HEK293 (cell line): Measurements from ENCODE around the gene TOR4A.

Experiments used
- CTCF ChIA-PET: fragments of 350-600 bp; formaldehyde crosslinking; extraction: SDS; loops from one replicate; lab custom pipeline; 2021; ENCODE audit warnings: antibody characterized with exemption; lab: Yijun Ruan, JAX
- POLR2A ChIA-PET: fragments of 300-600 bp; formaldehyde crosslinking; extraction: SDS; loops from one replicate; lab custom pipeline; 2020; ENCODE audit warnings: antibody characterized with exemption, inconsistent platforms; lab: Yijun Ruan, JAX
- H3K27ac ChIP-seq: fragments of 200-500 bp; sonication (Bioruptor generic); 2 replicates; pipeline ENCODE4 v1.5.1; 2014; ENCODE audit warnings: low read depth, low read length, control low read depth, inconsistent platforms; ENCODE audit errors: extremely low read depth
- H3K36me3 ChIP-seq, 2 experiments: fragments of 200-500 bp in 1 of 2; sonication (Bioruptor generic) in 1 of 2; 1 replicate in 1 of 2; 2 replicates in 1 of 2; pipeline ENCODE4 v1.5.1; 2014 to 2017; ENCODE audit warnings: inconsistent platforms in 2 of 2, low read length in 2 of 2; ENCODE audit not compliant: control insufficient read depth in 2 of 2, insufficient read depth in 1 of 2
- H3K4me1 ChIP-seq: fragments of 200-500 bp; sonication (Bioruptor generic); 2 replicates; pipeline ENCODE4 v1.5.1; 2014; ENCODE audit warnings: mild to moderate bottlenecking, low read length, inconsistent platforms; ENCODE audit not compliant: control insufficient read depth, insufficient read depth
- H3K4me3 ChIP-seq: 2 replicates; pipeline ENCODE4 v1.5.1; 2011; ENCODE audit warnings: low read depth, mild to moderate bottlenecking, control low read depth, low read length, moderate library complexity
- H3K9me3 ChIP-seq: fragments of 200-500 bp; sonication (Bioruptor generic); 2 replicates; pipeline ENCODE4 v1.5.1; 2014; ENCODE audit warnings: low read depth, low read length, inconsistent platforms; ENCODE audit not compliant: control insufficient read depth, insufficient read depth
- HOXD13 ChIP-seq: sonication (generic); formaldehyde crosslinking; IDR thresholded peaks from 2 replicates; pipeline ENCODE4 v1.8.0; 2022; ENCODE audit warnings: missing genetic modification reagents, borderline replicate concordance
- KLF16 ChIP-seq: fragments of 450-650 bp; formaldehyde crosslinking; IDR thresholded peaks from 2 replicates; pipeline ENCODE4 v1.5.1; 2017; ENCODE audit warnings: missing biosample characterization, missing genetic modification characterization
- KLF8 ChIP-seq: fragments of 450-650 bp; formaldehyde crosslinking; IDR thresholded peaks from 2 replicates; pipeline ENCODE4 v1.5.1; 2016; ENCODE audit warnings: missing biosample characterization, missing genetic modification characterization
- PRDM6 ChIP-seq: fragments of 450-650 bp; formaldehyde crosslinking; IDR thresholded peaks from 2 replicates; pipeline ENCODE4 v1.5.1; 2017; ENCODE audit warnings: missing biosample characterization, missing genetic modification characterization
- SALL2 ChIP-seq: fragments of 450-650 bp; formaldehyde crosslinking; IDR thresholded peaks from 2 replicates; pipeline ENCODE4 v1.5.0; 2017; ENCODE audit warnings: missing biosample characterization, mild to moderate bottlenecking, missing genetic modification characterization, borderline replicate concordance
- ZBTB21 ChIP-seq: fragments of 450-650 bp; formaldehyde crosslinking; IDR thresholded peaks from 2 replicates; pipeline ENCODE4 v1.5.1; 2017; ENCODE audit warnings: missing biosample characterization, missing genetic modification characterization
- ZFHX2 ChIP-seq: fragments of 450-650 bp; formaldehyde crosslinking; conservative IDR thresholded peaks from 2 replicates; pipeline ENCODE4 v1.5.1; 2016; ENCODE audit warnings: missing biosample characterization, missing genetic modification characterization
- ZNF140 ChIP-seq: fragments of 450-650 bp; formaldehyde crosslinking; IDR thresholded peaks from 2 replicates; pipeline ENCODE4 v1.5.1; 2016; ENCODE audit warnings: missing biosample characterization, missing genetic modification characterization
- ZNF16 ChIP-seq: fragments of 450-650 bp; formaldehyde crosslinking; IDR thresholded peaks from 2 replicates; pipeline ENCODE4 v1.5.1; 2016; ENCODE audit warnings: low read depth, missing biosample characterization, missing genetic modification characterization
- ZNF2 ChIP-seq: fragments of 450-650 bp; formaldehyde crosslinking; IDR thresholded peaks from 2 replicates; pipeline ENCODE4 v1.5.1; 2016; ENCODE audit warnings: missing biosample characterization, missing genetic modification characterization
- ZNF324 ChIP-seq: fragments of 450-650 bp; formaldehyde crosslinking; IDR thresholded peaks from 2 replicates; pipeline ENCODE4 v1.5.1; 2016; ENCODE audit warnings: missing biosample characterization, missing genetic modification characterization
- ZNF354C ChIP-seq: fragments of 450-650 bp; formaldehyde crosslinking; IDR thresholded peaks from 2 replicates; pipeline ENCODE4 v1.5.1; 2016; ENCODE audit warnings: missing biosample characterization, missing genetic modification characterization, low read depth, borderline replicate concordance
- ZNF362 ChIP-seq: fragments of 450-650 bp; formaldehyde crosslinking; IDR thresholded peaks from 2 replicates; pipeline ENCODE4 v1.5.1; 2016; ENCODE audit warnings: missing biosample characterization, missing genetic modification characterization
- ZNF398 ChIP-seq: fragments of 450-650 bp; formaldehyde crosslinking; IDR thresholded peaks from 2 replicates; pipeline ENCODE4 v1.5.1; 2017; ENCODE audit warnings: missing biosample characterization, missing genetic modification characterization
- ZNF433 ChIP-seq: fragments of 450-650 bp; formaldehyde crosslinking; IDR thresholded peaks from 2 replicates; pipeline ENCODE4 v1.5.1; 2016; ENCODE audit warnings: missing biosample characterization, missing genetic modification characterization, low read depth
- ZNF518A ChIP-seq: fragments of 450-650 bp; formaldehyde crosslinking; conservative IDR thresholded peaks from 2 replicates; pipeline ENCODE4 v1.5.1; 2016; ENCODE audit warnings: low read depth, missing biosample characterization, missing genetic modification characterization
- ZNF521 ChIP-seq: fragments of 450-650 bp; formaldehyde crosslinking; IDR thresholded peaks from 2 replicates; pipeline ENCODE4 v1.5.1; 2017; ENCODE audit warnings: missing biosample characterization, mild to moderate bottlenecking, missing genetic modification characterization
- ZNF555 ChIP-seq: fragments of 450-650 bp; formaldehyde crosslinking; conservative IDR thresholded peaks from 2 replicates; pipeline ENCODE4 v1.5.1; 2017; ENCODE audit warnings: missing biosample characterization, mild to moderate bottlenecking, missing genetic modification characterization, inconsistent platforms
- ZNF585B ChIP-seq: fragments of 450-650 bp; formaldehyde crosslinking; IDR thresholded peaks from 2 replicates; pipeline ENCODE4 v1.5.1; 2016; ENCODE audit warnings: missing biosample characterization, missing genetic modification characterization
- ZNF843 ChIP-seq: fragments of 450-650 bp; formaldehyde crosslinking; IDR thresholded peaks from 2 replicates; pipeline ENCODE4 v1.5.1; 2016; ENCODE audit warnings: missing biosample characterization, missing genetic modification characterization
- TF ChIP-seq, protein P1 (sequence below): fragments of 450-650 bp; formaldehyde crosslinking; IDR thresholded peaks from 2 replicates; pipeline ENCODE4 v1.5.1; 2016; ENCODE audit warnings: missing biosample characterization, missing genetic modification characterization

The TOR4A gene

DNA sequence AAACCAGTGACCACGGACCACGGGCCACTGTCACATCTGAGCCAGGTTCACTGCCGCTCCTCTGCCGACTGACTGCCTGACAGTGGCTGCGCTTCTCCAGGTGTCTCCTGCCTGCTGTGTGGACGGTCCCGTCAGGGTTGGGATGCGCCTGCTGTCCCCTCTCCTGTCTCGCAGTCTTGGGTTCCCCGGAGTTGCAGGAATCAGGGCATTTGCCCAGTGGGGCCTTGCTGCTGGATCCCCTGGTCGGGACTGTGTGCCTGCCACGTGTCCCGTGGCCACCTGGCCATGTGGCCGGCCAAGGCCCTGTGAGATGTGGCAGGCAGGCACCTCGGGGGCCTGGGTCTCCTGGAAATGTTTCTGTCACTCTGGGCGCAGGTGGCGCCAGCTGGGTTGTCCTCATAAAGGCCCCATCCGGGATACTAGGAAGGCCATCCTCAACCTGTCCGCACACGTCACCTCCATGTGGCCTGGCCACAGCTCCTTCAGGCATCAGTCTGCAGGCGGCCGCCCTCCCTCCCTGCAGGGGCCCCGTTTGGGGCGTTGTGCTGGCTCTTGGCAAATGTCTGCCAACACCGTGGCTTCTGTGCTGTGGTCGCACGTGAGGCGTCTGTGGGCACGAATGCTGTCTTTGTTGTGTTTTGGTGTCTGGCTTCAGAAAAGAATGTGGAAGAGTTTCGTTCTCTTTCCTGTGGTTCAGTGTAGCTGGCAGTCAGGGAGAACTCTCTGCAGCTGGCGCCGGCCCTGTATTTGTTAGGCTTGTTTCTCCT is 6.4 kb upstream of the TOR4A start (continued):
- TF ChIP-seq ZNF518A: no peak
- no peak for TF ChIP-seq ZFHX2 (tag by site-specific recombination)
- no peak for TF ChIP-seq ZNF354C (tag by site-specific recombination)

DNA sequence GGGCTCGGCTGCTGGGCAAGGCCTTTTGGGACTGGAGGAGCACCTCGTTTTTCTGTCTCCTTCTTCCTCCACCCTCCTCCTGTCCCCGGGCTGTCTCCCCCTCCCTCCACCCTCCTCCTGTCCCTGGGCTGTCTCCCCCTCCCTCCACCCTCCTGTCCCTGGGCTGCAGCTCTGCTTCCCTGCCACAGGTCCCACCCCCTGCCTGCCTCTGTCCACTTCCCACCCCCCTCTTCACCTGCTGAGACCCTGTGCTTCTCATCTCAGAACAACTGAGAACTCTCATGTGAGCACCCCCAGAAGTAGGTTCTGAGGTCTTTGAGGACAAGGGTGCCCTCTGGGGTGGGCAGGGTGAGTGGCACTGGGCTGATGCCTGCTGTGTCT is 5.8 kb upstream of the TOR4A start:
- peaks cover 0 to 51% of the 10 kb centered on the region in 2 experiments; a peak in 2 of 3 replicates for H3K36me3 ChIP-seq
- H3K4me1 ChIP-seq: 0 out of 2 replicates have a peak, but pooled peaks cover 2% of the 10 kb centered on the region
- CTCF ChIA-PET: interaction anchor here (1.6 kb wide), 1 partner anchor 16 kb away, joined by 3 read pairs; the partner anchor contains the start of gene NELFB
- TF ChIP-seq ZNF521 (tag by site-specific recombination): no peak
- TF ChIP-seq ZNF398 (tag by site-specific recombination): no peak
- no peak for TF ChIP-seq KLF16 (tag by site-specific recombination)
- TF ChIP-seq, protein P1, sequence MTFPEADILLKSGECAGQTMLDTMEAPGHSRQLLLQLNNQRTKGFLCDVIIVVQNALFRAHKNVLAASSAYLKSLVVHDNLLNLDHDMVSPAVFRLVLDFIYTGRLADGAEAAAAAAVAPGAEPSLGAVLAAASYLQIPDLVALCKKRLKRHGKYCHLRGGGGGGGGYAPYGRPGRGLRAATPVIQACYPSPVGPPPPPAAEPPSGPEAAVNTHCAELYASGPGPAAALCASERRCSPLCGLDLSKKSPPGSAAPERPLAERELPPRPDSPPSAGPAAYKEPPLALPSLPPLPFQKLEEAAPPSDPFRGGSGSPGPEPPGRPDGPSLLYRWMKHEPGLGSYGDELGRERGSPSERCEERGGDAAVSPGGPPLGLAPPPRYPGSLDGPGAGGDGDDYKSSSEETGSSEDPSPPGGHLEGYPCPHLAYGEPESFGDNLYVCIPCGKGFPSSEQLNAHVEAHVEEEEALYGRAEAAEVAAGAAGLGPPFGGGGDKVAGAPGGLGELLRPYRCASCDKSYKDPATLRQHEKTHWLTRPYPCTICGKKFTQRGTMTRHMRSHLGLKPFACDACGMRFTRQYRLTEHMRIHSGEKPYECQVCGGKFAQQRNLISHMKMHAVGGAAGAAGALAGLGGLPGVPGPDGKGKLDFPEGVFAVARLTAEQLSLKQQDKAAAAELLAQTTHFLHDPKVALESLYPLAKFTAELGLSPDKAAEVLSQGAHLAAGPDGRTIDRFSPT: no peak
- no peak for TF ChIP-seq HOXD13 (CRISPR knock-in tag)
- TF ChIP-seq ZNF16: no peak
- TF ChIP-seq SALL2 (tag by site-specific recombination): no peak
- no peak for TF ChIP-seq ZBTB21 (tag by site-specific recombination)
- TF ChIP-seq ZNF585B (tag by site-specific recombination): no peak
- no peak for TF ChIP-seq ZNF140 (tag by site-specific recombination)
- no peak for TF ChIP-seq ZNF324
- TF ChIP-seq ZNF843 (tag by site-specific recombination): no peak
- TF ChIP-seq KLF8 (tag by site-specific recombination): no peak
- no peak for TF ChIP-seq PRDM6 (tag by site-specific recombination)
- no peak for TF ChIP-seq ZNF555 (tag by site-specific recombination)
- no peak for TF ChIP-seq ZNF2 (tag by site-specific recombination)
- no peak for TF ChIP-seq ZNF362 (tag by site-specific recombination)
- TF ChIP-seq ZNF433 (tag by site-specific recombination): no peak
- no peaks in the 10 kb centered on the region for H3K9me3 ChIP-seq
- POLR2A ChIA-PET: interaction anchor here (1.3 to 2.4 kb wide), 3 partner anchors 18 to 31 kb away, joined by 3 to 9 read pairs (median 6); partner anchors contain the start of gene TUBB4B
- H3K27ac ChIP-seq: no peak overlapping the region
- no peak overlapping the region for H3K4me3 ChIP-seq
